HTERT RPE-1 (cell line): ENCODE results near the gene CXCL14.
"Not testable (repeated sequence)": the region's sequence is repeated elsewhere in the genome, so short reads cannot be mapped to it uniquely, and the experiment has no call there.

Source experiments
- in situ Hi-C: fragments of 300-500 bp; cut with MboI; formaldehyde crosslinking; loops from 4 replicates; pipeline ENCODE4 v1.14.3; 2020; ENCODE audit warnings: low sequenced_read_pairs

CXCL14 gene

GRCh38 chr5:135545099-135545498, 33.7 kb downstream of the CXCL14 start:
- in situ Hi-C loops: no loop called here

GRCh38 chr5:135543485-135544304, 35.1 kb downstream of the CXCL14 start:
- in situ Hi-C loops: no loop called here

GRCh38 chr5:135543001-135543484, 35.7 kb downstream of the CXCL14 start:
- in situ Hi-C loops: no loop called here

- in situ Hi-C loops: no loop called here
Measured at GRCh38 chr5:135541807-135542502, 36.8 kb downstream of the CXCL14 start.

- in situ Hi-C loops: no loop called here
Measured at GRCh38 chr5:135539430-135540005, 39.3 kb downstream of the CXCL14 start.

GRCh38 chr5:135538261-135538660, 40.5 kb downstream of the CXCL14 start:
- in situ Hi-C loops: no loop called here

GRCh38 chr5:135537745-135538144, 41.0 kb downstream of the CXCL14 start:
- in situ Hi-C loops: no loop called here

- in situ Hi-C loops: no loop called here
Measured at GRCh38 chr5:135537271-135537670, 41.5 kb downstream of the CXCL14 start.

- in situ Hi-C loops: no loop called here
Measured at GRCh38 chr5:135535820-135536801, 42.7 kb downstream of the CXCL14 start, which contains the start of gene NEUROG1. NEUROG1 (minus strand) TSS chr5:135535964; CDS start chr5:135535690, 274 bp downstream.

- in situ Hi-C loops: no loop called here
Measured at GRCh38 chr5:135535420-135535819, 43.4 kb downstream of the CXCL14 start.

- in situ Hi-C loops: no loop called here
Measured at GRCh38 chr5:135534609-135535419, 44.0 kb downstream of the CXCL14 start.

- in situ Hi-C loops: no loop called here
Measured at GRCh38 chr5:135533794-135534193, 45.0 kb downstream of the CXCL14 start.

- in situ Hi-C loops: no loop called here
Measured at GRCh38 chr5:135533334-135533733, 45.5 kb downstream of the CXCL14 start.

- in situ Hi-C loops: not testable (repeated sequence)
Measured at GRCh38 chr5:135529576-135529975, 49.2 kb downstream of the CXCL14 start.

GRCh38 chr5:135526924-135527323, 51.9 kb downstream of the CXCL14 start:
- in situ Hi-C loops: no loop called here

GRCh38 chr5:135521964-135522363, 56.8 kb downstream of the CXCL14 start:
- in situ Hi-C loops: no loop called here
